HCT116 (cell line): ENCODE data around the gene FBN1.

Experiments
- EZH2phosphoT487 ChIP-seq: fragments of 200-600 bp; IDR thresholded peaks from 2 replicates; pipeline ENCODE4 v1.6.1; 2018; ENCODE audit warnings: antibody characterized with exemption, borderline replicate concordance
- POLR2A ChIP-seq: IDR thresholded peaks from 2 replicates; pipeline ENCODE4 v1.7.0; 2011; ENCODE audit warnings: borderline replicate concordance; ENCODE audit not compliant: insufficient read depth, insufficient read length; ENCODE audit errors: extremely low read depth
- TF ChIP-seq, protein P1 (sequence below), 3 experiments: fragments of 200-600 bp in 1 of 3; sonication (generic) in 1 of 3; IDR thresholded peaks in 2 of 3; conservative IDR thresholded peaks in 1 of 3; 2 replicates each; pipeline ENCODE4 v1.5.1; 2012 to 2017; ENCODE audit warnings: low read depth in 2 of 3, low read length in 2 of 3, antibody characterized with exemption in 1 of 3, borderline replicate concordance in 1 of 3, control low read depth in 1 of 3, mild to moderate bottlenecking in 1 of 3, mixed read lengths in 1 of 3, mixed run types in 1 of 3, moderate library complexity in 1 of 3; ENCODE audit not compliant: insufficient read depth in 1 of 3

DNA sequence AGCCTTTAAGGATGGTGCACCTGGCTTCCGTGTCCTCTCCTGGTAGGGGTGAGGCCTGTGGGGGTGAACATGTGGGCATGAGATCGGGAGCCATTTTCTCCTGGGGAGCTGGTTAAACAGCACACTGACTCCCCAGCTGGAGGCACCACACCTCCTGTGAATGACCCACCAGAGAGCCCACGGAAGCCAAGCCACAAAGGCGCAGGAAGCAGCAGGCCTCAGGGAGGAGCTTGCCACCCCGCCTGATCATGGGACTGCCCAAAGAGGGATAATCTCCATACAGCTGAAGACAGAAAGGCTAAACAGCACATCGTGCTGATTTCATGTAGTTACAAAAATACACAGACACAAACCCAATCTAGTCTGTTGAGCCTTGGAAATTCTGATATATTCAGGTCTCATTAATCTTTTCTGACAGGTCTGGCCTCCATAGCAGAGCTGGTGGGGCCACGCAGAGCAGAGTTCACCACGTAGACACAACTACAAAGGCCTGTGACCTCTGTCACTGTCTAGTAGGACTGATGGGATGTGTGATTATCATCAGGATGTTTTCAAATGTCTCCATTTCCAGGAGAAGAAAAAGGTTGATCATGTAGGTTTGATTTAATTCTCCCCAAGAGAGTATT is 239.1 kb downstream of the FBN1 start:
- TF ChIP-seq POLR2A = no peak
- TF ChIP-seq, protein P1, sequence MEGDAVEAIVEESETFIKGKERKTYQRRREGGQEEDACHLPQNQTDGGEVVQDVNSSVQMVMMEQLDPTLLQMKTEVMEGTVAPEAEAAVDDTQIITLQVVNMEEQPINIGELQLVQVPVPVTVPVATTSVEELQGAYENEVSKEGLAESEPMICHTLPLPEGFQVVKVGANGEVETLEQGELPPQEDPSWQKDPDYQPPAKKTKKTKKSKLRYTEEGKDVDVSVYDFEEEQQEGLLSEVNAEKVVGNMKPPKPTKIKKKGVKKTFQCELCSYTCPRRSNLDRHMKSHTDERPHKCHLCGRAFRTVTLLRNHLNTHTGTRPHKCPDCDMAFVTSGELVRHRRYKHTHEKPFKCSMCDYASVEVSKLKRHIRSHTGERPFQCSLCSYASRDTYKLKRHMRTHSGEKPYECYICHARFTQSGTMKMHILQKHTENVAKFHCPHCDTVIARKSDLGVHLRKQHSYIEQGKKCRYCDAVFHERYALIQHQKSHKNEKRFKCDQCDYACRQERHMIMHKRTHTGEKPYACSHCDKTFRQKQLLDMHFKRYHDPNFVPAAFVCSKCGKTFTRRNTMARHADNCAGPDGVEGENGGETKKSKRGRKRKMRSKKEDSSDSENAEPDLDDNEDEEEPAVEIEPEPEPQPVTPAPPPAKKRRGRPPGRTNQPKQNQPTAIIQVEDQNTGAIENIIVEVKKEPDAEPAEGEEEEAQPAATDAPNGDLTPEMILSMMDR (IDR thresholded peaks at IDR 0.05 in 2 of 3, conservative IDR thresholded peaks at IDR 0.05 in 1 of 3; ENCODE audit: borderline replicate concordance in 1 of 3, insufficient read depth in 1 of 3, low read depth in 2 of 3, low read length in 2 of 3) = no peak
- no peak for TF ChIP-seq EZH2phosphoT487
